Testis (tissue), 3 donors: ENCODE measurements around the gene WTIP. TPM values are rescaled to one million over a fixed set of nuclear protein-coding genes. Genes with fewer than 3 reads are reported as not detected.
"Not testable (repeated sequence)": the region's sequence is repeated elsewhere in the genome, so short reads cannot be mapped to it uniquely, and the experiment has no call there.

Experiments
- DNase-seq: peaks from one replicate; pipeline ENCODE4 v3.0.0-alpha.2; 2019
- H3K27ac ChIP-seq, 2 donors: fragments of 200-600 bp; sonication (generic); one replicate each; pipeline ENCODE4 v1.5.1; 2019
- H3K27me3 ChIP-seq: fragments of 200-600 bp; sonication (generic); one replicate; pipeline ENCODE4 v1.5.1; 2019
- H3K36me3 ChIP-seq: fragments of 200-600 bp; sonication (generic); one replicate; pipeline ENCODE4 v1.5.1; 2017; ENCODE audit warnings: low read depth; ENCODE audit errors: missing control alignments
- H3K4me1 ChIP-seq: fragments of 200-600 bp; sonication (generic); one replicate; pipeline ENCODE4 v1.5.1; 2019
- H3K4me3 ChIP-seq, 2 donors: fragments of 200-600 bp; sonication (generic); one replicate each; pipeline ENCODE4 v1.5.1; 2017 to 2019
- H3K9me3 ChIP-seq: fragments of 200-600 bp; sonication (generic); one replicate; pipeline ENCODE4 v1.5.1; 2017
- CTCF ChIP-seq, 3 experiments: fragments of 450-650 bp in 2 of 3; fragments of 200-600 bp in 1 of 3; sonication (generic) in 1 of 3; IDR thresholded peaks; one replicate each; pipeline ENCODE4 v1.5.1; 2016 to 2019; ENCODE audit warnings: antibody characterized with exemption in 3 of 3, mild to moderate bottlenecking in 2 of 3, moderate library complexity in 1 of 3
- POLR2A ChIP-seq: fragments of 450-650 bp; IDR thresholded peaks from one replicate; pipeline ENCODE4 v1.6.1; 2017; ENCODE audit warnings: antibody characterized with exemption, mild to moderate bottlenecking, moderate library complexity
- WGBS, 2 donors: methylation state at CpG; one replicate each; pipeline ENCODE4 v1.1.5; 2018; 5-methylcytosine and 5-hydroxymethylcytosine counted together
- intact Hi-C: fragments of 100-400 bp; cut with DNase I; formaldehyde crosslinking; loops from one replicate; pipeline ENCODE4 v1.15.1; 2023; ENCODE audit warnings: low total_unique reads
- polyA plus RNA-seq: library from polyadenylated mRNA; stranded (reverse); fragments of 350-450 nt; fragmentation: Illumina TruSeq; extraction: RNeasy Lipid Tissue Mini Kit (QIAGEN cat#74804); gene quantifications from one replicate; pipeline ENCODE4 v1.2.3, GENCODE V29; 2014; ENCODE audit warnings: low read depth, low replicate concordance; ENCODE audit not compliant: insufficient read depth
- total RNA-seq, 2 donors: library from RNA; depleted of rRNA; stranded (reverse); fragments of >200 nt; gene quantifications; one replicate each; pipeline ENCODE4 v1.2.3, GENCODE V29; 2016

WTIP gene
- total and polyA plus RNA-seq, 3 donors from 2014 or later, result 22.8 to 41.3 (median 25.6) TPM

- intact Hi-C loops, result no loop called here
- no peaks in the 10 kb centered on the region for H3K9me3 ChIP-seq
- TF ChIP-seq CTCF (IDR thresholded peaks at IDR 0.05) (no peak), POLR2A (no peak)
- no peaks in the 10 kb centered on the region for H3K36me3 ChIP-seq
- H3K4me1 ChIP-seq, result peaks cover 6% of the 10 kb centered on the region
- H3K27ac ChIP-seq, result no peak overlapping the region
- peak; percentile 37 for DNase-seq
- H3K27me3 ChIP-seq, result no peaks in the 10 kb centered on the region
- H3K4me3 ChIP-seq, result no peak overlapping the region
- WGBS, 2 donors, result 50 to 59% methylated on average over 8 of the region's 8 CpGs
These were observed 9.5 kb upstream of the WTIP start for GRCh38 chr19:34471906-34472700.

- H3K4me1 ChIP-seq, result peaks cover 6% of the 10 kb centered on the region
- DNase-seq, result no peak
- WGBS, 2 donors, result 79 to 87% methylated on average over 4 of the region's 4 CpGs
These were observed 7.1 kb upstream of the WTIP start for GRCh38 chr19:34474233-34474989.

GRCh38 chr19:34475026-34475974 lies 6.3 kb upstream of the WTIP start:
- intact Hi-C loops, result no loop called here
- no peak for DNase-seq
- peaks cover 6% of the 10 kb centered on the region for H3K4me1 ChIP-seq
- WGBS, 2 donors, result 40 to 42% methylated on average over 9 of the region's 9 CpGs
- H3K4me3 ChIP-seq, result no peak overlapping the region
- H3K36me3 ChIP-seq, result no peaks in the 10 kb centered on the region
- H3K27ac ChIP-seq, result no peak overlapping the region
- TF ChIP-seq POLR2A (no peak), CTCF (IDR thresholded peaks at IDR 0.05) (no peak)
- no peaks in the 10 kb centered on the region for H3K9me3 ChIP-seq
- H3K27me3 ChIP-seq, result no peaks in the 10 kb centered on the region

More at GRCh38 chr19:34474233-34474989, 7.1 kb upstream of the WTIP start:
- Histone ChIP-seq H3K27me3 (no peaks in the 10 kb centered on the region), H3K4me3 (no peak overlapping the region), H3K9me3 (no peaks in the 10 kb centered on the region), H3K27ac (no peak overlapping the region), H3K36me3 (no peaks in the 10 kb centered on the region)
- intact Hi-C loops, result no loop called here
- TF ChIP-seq POLR2A, result no peak
- no peak for TF ChIP-seq CTCF (IDR thresholded peaks at IDR 0.05)

- Histone ChIP-seq H3K4me1 (peaks cover 6% of the 10 kb centered on the region), H3K36me3 (no peaks in the 10 kb centered on the region), H3K27me3 (no peaks in the 10 kb centered on the region), H3K27ac (no peak overlapping the region), H3K9me3 (no peaks in the 10 kb centered on the region), H3K4me3 (no peak overlapping the region)
- intact Hi-C loops, result no loop called here
- 86 to 91% methylated on average over 5 of the region's 5 CpGs for WGBS, 2 donors
- no peak for DNase-seq
- TF ChIP-seq POLR2A (no peak), CTCF (IDR thresholded peaks at IDR 0.05) (no peak)
These were observed 5.5 kb upstream of the WTIP start for GRCh38 chr19:34475975-34476594.

GRCh38 chr19:34478496-34478895 lies 3.1 kb upstream of the WTIP start:
- intact Hi-C loops, H3K27ac ChIP-seq, H3K9me3 ChIP-seq, H3K27me3 ChIP-seq, DNase-seq, H3K4me3 ChIP-seq, H3K36me3 ChIP-seq: not testable (repeated sequence)
- H3K4me1 ChIP-seq, result peaks cover 11% of the 10 kb centered on the region
- 85 to 97% methylated on average over 4 of the region's 4 CpGs for WGBS, 2 donors
